Stimulated activated CD8-positive, alpha-beta memory T cell treated with anti-CD3 and anti-CD28 coated beads, Interleukin-7, amount 100 ng/mL, for 1 hour (primary cell): Measurements from ENCODE around the gene SCPEP1.

Source experiments
- DNase-seq, 2 donors: peaks; one replicate each; pipeline ENCODE4 v3.0.0-alpha.2; 2020; ENCODE audit warnings: low read depth in 2 of 2

The SCPEP1 gene

DNA sequence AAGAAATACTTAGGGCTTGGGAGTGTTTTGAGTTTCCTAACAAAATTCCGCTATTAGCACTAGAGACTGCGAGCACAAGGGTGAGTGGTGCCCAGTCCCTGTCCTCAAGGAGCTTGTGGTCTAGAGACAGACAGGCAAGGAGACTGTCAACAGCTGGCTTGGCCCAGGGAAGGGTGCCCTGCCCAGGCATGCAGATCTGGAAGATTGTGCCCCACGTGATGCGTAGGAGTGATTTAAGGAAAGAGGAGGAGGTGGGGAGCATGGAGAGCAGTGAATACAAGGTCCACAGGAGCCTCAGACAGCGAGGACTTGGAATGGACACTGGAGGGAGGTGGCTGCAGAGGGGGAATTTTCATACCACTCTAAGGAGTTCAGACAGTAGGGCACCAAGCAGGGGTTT, 25.0 kb downstream of the SCPEP1 start:
- no peak for DNase-seq

DNA sequence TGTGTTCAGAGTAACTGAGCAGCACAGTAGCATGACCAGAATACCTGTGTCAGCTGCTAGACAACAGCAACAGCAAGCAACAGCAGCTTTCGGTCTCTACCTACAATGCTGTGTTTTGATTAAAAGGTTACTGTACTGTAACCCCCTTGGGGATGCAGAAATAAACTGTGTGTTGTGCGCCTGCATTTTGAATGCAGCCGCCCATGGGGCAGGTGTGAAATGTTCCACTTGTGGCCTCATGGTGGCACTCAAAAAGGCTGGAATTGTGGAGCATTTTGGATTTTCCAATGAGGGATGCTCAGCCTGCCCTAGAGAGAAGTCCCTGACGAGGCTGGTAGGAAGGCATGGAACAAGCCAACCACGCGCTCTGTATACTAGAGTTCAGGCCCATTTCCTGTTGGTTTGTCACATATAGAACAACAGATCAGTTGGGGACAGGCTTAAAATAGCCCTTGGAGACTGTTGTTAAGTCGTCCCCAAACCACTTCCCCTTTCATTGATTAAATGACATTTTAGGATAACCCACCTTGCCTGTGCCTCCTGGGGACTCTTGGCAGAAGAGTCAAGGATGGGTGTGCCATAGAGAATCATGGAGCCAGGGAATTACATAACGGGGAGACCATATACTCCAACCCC, 27.1 kb downstream of the SCPEP1 start:
- no peak for DNase-seq

DNA sequence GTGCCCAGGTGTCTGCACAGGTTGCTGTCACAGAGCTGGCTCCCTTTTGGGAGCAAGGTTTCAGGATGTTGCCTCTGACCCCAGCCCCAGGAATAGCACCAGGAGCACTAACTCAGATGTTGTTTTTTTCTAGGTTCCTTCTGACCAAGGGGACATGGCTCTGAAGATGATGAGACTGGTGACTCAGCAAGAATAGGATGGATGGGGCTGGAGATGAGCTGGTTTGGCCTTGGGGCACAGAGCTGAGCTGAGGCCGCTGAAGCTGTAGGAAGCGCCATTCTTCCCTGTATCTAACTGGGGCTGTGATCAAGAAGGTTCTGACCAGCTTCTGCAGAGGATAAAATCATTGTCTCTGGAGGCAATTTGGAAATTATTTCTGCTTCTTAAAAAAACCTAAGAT, 28.1 kb downstream of the SCPEP1 start:
- DNase-seq, result no peak

DNA sequence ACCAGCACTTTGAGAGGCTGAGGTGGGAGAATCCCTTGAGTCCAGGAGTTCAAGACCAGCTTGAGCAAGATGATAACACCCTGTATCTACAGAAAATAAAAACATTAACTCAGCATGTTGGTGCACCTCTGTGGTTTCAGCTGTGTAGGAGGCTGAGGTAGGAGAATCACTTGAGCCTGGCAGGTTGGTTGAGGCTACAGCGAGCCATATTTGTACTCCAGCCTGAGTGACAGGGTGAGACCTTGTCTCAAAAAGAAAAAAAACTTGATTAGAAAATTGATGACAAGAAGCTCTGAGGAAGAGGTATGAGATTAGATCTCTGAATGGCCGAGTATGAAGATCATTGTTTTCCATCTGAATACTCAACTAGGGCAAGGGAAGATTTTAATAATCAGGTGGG, 31.0 kb downstream of the SCPEP1 start:
- DNase-seq, result no peak

DNA sequence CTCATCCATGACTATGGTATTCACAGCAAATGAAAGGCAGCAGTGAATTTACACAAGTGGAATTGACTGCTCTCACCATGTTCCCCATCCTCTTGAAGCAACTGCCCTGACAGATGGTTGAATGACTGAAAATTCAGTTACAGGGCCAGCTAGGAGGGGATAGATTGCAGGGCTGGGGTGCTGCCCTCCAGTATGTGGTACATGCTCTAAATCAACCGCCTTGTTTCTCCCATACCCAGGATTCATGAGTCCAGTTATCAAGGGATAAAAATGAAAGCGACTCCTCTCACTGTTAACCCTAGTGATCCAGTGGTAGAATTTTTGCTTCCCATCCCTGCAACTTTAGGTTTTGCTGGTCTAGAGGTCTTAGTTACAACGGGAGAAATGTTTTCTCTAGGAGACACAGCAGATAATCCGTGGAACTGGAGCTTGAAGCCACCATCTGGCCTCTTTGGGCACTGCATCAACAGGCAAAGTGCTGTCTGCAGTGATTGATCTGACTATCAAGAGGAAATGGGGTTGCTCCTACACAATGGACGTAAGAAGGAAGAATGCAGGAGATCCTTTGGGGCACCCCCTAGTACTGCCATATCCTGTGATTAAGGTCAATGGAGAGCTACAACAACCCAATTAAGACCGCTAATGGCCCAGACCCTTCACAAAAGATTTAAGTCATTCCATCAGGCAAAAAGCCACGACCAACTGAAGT, 32.0 kb downstream of the SCPEP1 start:
- DNase-seq, result peak in 1 of 2 donors; percentile 15

DNA sequence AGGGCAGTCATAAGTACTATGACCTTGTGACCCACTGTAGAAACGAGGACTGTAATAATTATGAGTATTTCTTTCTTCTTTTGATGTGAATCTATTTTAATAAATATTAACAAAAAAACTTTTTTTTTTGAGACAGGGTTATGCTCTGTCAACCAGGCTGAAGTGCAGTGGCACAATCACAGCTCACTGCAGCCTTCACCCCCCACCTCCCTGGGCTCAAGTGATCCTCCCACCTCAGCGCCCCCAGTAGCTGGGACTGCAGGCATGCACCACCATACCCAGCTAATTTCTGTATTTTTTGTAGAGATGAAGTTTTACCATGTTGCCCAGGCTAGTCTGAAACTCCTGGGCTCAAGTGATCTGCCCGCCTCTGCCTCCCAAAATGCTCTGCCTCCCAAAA, 32.6 kb downstream of the SCPEP1 start:
- DNase-seq, result no peak

DNA sequence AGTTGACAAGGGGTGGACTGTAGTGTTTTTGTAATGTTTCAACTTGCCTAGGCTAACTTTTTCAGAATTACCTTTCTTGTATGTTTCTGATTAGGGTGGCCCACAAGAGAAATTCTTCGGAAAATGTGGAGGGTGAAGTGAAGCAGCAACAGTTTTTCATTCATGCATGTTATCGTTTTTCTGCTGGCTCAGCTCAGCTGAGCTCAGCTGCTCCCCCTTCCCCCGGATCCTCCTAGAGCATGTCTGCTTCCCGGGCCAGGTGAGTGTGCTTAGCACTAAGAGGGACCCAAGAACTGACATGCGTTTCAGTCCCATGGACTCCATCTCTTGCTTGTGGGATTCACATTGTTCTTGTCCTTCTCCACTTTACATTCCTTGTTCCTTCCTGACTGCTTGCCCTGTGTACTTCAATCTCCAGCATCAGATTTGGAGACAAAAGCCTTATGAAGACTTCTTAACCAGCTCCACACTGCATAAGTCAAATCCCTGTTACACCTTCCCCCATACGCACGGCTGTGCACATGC, 33.6 kb downstream of the SCPEP1 start:
- no peak for DNase-seq

DNA sequence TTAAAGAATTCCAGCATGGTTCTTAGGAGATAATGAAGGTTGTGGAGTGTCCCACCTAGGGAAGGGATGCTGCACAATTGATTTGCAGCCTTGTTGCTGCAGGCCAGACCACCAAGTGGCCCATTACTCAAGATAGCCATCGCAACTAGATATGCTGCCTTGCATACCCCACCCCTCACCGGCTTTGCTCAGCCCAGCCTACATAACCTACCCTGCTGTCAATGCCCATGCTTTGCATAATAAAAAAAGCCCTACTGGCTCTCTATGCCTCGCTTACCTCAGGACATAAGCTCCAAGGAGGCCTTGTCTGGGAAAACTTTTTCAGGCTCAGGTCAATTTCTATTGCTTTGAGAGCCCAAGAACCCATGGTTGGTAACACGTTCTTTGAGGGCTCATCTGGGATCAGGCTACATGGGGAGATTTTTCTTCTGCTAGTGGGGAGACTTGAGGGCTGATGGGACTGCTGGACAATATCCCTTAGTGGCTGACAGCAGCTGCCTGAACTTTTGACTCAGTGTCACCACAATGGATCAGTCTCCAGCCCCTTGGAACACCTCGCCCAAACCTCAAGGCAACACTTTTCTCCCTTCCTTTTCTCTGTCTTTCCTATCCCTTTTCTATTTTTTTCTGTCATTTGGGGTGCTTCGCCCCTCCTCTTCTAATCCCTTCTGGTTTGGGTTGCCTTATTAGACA, 38.3 kb downstream of the SCPEP1 start:
- no peak for DNase-seq

DNA sequence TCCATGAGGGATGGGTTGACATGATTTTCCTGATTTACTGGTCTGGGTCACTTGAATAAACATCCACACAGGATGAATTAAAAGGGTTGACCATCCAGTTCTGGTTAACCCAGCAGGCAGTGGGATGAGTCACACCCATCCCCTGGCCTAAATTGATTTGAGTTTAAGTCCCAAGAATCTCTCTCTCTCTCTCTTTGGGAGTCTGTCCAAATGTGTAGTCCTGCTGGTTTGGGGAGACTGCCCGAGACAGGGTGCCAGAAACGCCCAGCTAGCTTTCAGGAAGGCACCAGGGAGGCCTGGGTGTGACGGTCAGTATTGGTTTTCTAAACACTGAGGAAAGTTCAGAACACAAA, 38.8 kb downstream of the SCPEP1 start:
- no peak for DNase-seq

DNA sequence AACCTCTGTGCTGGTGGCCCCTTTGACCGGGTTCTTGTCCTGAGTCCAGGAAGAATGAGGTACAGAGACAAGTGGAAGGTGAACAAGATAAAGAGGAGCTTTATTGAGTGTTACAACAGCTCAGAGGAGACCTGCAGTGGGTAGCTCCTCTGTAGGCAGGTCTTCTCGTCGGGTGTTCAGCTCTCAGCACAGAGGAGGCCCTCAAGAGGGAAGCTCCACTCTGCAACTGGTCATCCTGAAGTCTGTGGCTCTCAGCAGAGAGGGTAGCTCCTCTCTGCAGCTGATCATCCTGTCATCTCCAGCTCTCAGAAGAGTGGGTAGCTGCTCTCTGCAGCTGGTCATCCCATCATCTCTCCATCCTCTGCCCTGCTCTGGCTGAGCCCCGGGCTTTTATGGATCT, 39.7 kb downstream of the SCPEP1 start:
- DNase-seq, result no peak

DNA sequence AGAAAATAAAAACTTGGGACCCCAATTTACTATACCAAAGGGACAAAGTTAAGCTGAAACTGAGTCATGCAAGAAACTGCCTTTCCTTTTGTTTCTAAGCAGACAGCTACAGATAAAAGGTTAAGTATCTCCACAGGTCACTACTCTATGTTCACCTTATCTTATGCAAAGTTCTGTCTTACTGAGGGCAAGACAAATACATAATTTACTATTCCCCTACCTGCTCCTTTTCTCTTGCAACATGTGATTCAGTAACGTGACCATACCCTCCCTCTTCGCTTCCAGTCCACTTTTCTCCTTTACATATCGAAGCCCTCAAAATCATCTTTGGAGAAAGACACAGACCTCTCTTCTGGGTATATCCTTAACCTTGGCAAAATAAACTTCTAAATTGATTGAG, 42.3 kb downstream of the SCPEP1 start:
- DNase-seq, result no peak

DNA sequence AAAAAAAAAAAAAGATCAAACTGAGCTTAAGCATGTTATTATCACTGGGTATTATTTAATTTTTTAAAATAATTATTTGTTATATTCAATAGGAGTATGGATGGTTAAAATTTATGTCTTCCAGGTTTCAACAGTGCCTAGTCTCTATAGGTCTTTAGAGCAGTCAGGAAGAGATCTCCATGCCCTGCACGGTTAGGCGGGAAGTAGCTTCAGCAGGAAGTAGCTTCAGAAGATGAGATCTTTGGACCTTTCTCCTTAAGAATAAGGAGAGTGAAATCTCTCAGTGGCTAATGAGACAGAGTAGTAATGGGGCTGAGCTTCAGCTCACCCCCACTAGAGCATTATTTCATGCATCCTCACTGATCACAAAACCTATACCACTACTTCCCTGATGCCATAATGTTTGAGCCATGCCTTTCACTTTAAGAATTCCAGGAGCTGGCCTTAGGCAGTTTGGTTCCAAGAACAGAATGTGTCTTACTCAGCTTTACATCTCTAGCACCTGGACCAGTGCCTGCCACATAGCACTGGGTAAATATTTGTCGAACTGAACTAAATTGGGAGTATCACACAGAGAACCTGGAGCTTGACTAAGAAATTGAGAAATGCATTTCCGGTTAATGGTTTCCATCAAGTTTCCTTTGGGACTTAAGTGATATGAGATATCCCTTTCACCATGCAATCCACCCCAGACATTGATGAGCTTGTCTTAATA, 43.5 kb downstream of the SCPEP1 start:
- DNase-seq, result no peak

DNA sequence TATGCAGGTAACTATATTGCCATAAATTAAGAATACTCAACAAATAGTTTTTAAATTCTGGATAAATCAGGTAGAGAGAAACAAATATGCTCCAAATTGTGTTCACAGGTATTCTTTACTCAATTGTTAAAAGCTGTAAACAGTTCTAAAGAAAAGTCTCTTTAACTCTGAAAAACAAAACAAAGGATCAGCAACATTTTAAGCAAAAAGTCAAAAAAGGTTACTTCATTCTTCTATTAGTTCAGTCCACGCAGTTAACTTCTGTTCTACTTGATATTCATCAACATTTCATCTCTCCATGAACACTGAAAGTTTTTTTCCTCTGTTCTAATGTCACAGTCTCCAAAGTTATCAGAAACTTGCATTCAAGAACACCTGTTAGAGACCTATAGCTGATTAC, 47.9 kb downstream of the SCPEP1 start:
- DNase-seq, result no peak

DNA sequence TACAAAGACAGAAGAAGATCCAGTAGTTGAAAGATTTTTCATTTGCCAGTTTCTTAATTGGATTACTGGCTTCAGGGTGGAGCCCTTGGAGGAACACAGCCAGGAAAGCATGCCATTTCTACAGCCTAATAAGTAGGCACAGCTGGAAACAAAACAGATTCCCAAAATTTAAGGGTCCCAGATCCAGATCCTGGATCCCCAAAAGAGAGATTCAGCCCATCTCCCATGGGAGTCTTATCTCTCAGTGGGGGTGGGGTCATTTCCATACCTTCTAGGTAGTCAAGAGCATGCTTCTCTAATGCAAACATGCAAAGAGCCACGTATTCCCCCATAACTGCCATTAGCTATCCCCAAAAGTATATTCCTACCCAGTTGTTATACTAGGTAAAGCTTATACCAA, 49.9 kb downstream of the SCPEP1 start:
- no peak for DNase-seq

DNA sequence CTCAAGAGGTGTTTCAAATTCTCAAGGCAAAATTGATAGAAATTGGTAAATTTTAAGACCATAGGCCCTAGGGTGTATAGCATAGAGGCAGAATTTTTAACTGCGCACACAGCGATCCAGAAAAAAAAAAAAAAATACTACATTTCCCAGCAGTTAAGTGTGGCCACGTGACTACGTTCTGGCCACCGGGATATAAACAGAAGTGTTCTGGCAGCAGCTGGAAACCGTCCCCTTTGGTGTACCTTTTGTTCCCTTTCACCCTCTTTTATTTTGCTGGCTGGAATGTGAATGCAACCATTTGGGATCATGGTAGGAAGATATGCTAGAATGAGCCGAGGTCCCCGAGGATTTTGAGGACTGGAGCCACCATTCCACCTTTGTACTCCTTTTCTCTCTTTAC, 54.4 kb downstream of the SCPEP1 start:
- no peak for DNase-seq

DNA sequence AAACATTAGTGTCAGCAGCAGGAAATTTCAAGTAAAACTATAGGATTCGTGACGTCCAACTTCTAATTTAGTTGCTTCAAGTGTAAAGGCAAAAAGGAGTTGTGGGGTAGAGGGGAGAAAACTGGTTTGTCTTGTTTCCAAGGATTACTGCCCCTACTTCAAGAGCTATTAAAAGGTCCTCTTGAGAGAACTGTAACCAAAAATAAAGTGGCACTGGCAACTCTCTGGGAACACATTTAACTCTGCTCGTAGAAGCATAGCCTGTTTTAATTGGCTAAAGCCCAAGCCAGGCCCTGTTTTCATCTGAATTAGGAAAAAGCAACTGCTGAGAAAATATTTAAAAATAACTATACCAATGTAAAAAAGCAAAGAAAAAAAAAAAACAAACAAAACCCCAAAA, 55.4 kb downstream of the SCPEP1 start:
- no peak for DNase-seq

DNA sequence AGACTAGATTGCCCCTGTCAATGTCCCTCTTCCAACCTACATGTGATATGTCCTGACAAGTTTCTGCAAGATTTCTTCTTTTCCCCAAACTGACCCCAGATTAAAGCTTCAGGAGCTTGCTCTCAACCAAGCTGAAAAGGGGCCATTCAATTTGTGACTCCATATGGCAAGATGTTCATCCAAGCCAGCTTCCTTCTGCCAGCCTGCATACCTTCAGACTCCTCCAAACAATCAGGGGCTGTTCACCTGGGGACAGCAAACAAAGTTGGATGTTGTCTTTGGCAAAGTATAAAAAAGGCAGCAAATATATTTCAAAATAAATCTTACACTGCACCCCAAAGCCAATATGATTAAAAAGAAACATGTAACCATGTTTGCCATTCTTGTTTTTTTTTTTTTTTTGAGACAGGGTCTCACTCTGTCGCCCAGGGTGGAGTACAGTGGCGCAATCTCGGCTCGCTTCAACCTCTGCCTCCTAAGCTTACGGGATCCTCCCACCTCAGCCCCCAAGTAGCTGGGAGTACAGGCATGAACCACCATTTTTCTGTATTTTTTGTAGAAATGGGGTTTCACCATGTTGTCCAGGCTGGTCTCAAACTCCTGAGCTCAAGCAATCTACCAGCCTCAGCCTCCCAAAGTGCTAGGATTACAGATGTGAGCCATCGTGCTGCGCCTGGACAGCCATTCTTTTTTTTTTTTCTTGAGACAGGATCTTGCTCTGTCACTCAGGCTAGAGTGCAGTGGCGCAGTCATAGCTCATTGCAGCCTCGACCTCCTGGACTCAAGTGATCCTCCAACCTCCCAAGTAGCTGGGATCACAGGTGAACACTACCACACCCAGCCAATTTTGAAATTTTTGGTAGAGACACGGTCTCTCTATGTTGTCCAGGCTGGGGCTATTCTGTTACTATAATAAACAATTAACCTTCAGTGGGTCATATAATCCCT, 57.1 kb downstream of the SCPEP1 start:
- DNase-seq, result no peak

DNA sequence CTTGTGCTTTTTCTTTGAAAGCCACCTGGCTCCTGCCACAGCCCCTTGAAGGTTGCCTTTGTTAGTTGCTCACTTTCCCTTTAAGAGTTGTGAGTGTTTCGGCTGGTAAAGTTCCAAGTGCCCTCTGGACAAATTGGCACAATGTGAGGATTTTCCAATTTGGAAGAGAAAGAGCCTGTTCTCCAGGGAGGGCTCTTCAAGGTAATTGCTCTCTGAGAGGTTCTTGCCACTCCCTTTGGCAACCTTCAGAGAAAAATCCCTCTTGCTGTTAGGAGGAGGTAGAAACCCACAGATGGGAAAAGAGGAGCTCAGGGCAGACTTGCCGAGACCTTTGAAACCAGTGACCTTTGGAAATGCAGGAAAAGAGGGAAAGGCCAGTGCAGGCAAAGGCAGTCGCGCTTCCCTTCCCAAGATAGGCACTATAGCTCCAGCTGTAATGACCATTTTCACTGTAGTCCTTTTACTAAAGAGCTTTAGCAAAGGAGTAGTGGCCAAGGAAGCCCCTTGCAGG, 58.1 kb downstream of the SCPEP1 start:
- no peak for DNase-seq

DNA sequence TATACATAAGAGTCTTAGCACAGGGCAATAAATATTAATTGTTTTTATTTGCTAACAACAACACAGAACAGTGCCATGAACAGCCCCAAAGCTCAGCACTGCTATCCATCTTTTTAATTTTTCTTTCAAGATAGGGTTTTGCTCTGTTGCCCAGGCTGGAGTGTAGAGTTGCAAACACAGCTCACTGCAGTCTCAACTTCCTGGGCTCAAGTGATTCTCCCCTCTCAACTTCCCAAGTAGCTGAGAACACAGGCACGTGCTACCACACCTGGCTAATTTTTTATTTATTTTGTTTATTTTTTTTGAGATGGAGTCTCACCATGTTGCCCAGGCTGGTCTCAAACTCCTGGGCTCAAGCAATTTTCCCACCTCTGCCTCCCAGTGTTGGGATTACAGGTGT, 59.5 kb downstream of the SCPEP1 start:
- no peak for DNase-seq

DNA sequence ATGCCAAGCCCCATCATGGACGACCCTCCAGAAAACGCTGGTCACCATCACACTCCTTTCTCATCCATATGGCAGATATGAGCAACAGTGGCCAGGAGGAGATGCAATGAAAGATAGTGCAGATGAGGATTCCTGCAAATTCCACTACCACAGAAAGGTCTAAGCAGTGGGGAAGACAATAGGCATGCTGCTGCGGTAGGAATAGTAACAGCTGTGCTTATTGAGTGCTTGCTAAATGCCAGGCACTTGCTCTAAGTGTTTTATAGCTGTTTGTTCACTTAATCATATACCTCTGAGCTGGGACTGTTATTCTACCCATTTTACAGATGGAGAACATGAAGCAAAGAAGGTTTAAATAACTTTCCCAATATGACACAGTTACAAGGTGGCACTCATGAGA, 60.6 kb downstream of the SCPEP1 start:
- DNase-seq, result no peak

DNA sequence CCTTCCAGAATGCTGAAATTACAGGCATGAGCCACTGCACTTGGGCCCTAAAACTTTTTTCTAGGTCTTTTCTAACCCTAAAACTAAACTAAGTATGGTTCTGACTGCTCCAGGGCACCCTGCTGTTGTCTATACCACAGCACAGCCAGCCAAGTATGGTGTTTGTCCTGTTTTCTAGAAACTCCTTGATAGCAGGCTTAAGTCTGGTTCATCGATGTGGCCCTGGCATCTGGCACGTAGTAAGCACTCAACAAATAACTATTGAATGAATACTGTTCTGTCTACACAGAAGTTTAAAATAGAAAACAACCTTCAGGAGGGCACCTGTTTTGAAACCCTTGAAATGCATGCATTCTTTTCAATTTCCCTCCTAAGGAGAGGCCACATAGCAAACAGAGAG, 62.6 kb downstream of the SCPEP1 start:
- no peak for DNase-seq
